ENCODE measurements around the gene CFAP61.

CFAP61 gene

GRCh38 chr20:20259533-20259932, 207.2 kb downstream of the CFAP61 start:
- TF ChIP-seq, protein P1, sequence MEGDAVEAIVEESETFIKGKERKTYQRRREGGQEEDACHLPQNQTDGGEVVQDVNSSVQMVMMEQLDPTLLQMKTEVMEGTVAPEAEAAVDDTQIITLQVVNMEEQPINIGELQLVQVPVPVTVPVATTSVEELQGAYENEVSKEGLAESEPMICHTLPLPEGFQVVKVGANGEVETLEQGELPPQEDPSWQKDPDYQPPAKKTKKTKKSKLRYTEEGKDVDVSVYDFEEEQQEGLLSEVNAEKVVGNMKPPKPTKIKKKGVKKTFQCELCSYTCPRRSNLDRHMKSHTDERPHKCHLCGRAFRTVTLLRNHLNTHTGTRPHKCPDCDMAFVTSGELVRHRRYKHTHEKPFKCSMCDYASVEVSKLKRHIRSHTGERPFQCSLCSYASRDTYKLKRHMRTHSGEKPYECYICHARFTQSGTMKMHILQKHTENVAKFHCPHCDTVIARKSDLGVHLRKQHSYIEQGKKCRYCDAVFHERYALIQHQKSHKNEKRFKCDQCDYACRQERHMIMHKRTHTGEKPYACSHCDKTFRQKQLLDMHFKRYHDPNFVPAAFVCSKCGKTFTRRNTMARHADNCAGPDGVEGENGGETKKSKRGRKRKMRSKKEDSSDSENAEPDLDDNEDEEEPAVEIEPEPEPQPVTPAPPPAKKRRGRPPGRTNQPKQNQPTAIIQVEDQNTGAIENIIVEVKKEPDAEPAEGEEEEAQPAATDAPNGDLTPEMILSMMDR (IDR thresholded peaks at IDR 0.05; ENCODE audit: low read depth, low read length), result no peak
- no peak for DNase-seq (ENCODE audit: extremely low read depth, low read depth)

- DNase-seq (ENCODE audit: extremely low read depth, low read depth), result no peak
- TF ChIP-seq, protein P1 (IDR thresholded peaks at IDR 0.05; ENCODE audit: low read depth, low read length), result no peak
Observed at GRCh38 chr20:20261159-20261558, 208.8 kb downstream of the CFAP61 start.

DNA sequence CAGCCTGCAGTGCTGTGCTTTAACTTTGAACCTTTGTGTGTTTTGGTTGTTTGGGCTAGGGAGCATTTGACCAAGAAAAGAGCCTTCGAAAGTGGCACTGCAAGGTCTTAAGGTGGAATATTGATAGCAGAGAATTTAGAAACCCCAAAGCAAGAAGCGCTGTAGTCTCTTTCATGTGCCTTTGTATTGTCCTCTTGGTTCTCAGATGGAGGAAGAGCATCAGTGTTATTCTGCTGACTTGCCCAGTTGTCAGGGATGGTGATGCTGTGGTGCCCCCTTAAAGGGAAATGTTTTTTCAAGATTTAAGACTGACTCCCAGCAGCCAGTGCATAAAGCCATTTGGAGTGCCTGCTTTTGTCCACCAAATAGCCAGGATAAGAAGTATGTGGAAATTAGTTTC, 212.9 kb downstream of the CFAP61 start:
- DNase-seq (ENCODE audit: extremely low read depth, low read depth), result no peak
- TF ChIP-seq, protein P1 (IDR thresholded peaks at IDR 0.05; ENCODE audit: low read depth, low read length), result no peak

GRCh38 chr20:20266552-20266951, 214.2 kb downstream of the CFAP61 start:
- TF ChIP-seq, protein P1 (IDR thresholded peaks at IDR 0.05; ENCODE audit: low read depth, low read length), result no peak
- DNase-seq (ENCODE audit: extremely low read depth, low read depth), result no peak

GRCh38 chr20:20267685-20268370, 215.5 kb downstream of the CFAP61 start:
- no peak for DNase-seq (ENCODE audit: extremely low read depth, low read depth)
- TF ChIP-seq, protein P1 (IDR thresholded peaks at IDR 0.05; ENCODE audit: low read depth, low read length), result no peak

DNA sequence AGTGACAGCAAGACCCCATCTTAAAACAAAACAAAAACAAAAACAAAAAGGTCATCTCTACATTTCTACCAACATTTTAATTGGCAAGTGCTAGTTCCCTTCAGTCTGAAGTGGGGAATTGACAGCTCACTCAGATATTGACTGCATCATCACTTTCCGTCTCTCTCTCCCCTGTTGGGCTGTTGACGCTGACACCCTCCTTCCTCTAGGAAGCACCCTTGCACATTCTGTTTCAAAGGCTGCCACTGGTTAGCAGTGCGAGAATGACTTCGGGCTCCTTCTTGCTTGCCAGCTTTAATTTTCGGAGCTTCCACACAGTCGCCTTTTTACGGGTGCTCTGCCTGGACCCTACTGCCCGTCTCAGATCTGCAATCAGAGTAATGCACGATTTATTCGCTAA, 218.9 kb downstream of the CFAP61 start:
- TF ChIP-seq, protein P1 (IDR thresholded peaks at IDR 0.05; ENCODE audit: low read depth, low read length), result no peak

GRCh38 chr20:20272686-20273085, 220.4 kb downstream of the CFAP61 start:
- no peak for DNase-seq (ENCODE audit: extremely low read depth, low read depth)
- TF ChIP-seq, protein P1 (IDR thresholded peaks at IDR 0.05; ENCODE audit: low read depth, low read length), result no peak

More for the DNA sequence above, 218.9 kb downstream of the CFAP61 start:
- DNase-seq (ENCODE audit: extremely low read depth, low read depth), result no peak
